PC-3 (cell line): Measurements from ENCODE around the gene PF4V1.

Source experiments
- CTCF ChIP-seq: fragments of 300-600 bp; sonication (generic); conservative IDR thresholded peaks from 2 replicates; pipeline ENCODE4 v1.5.1; 2017; ENCODE audit warnings: antibody characterized with exemption, low read depth, mild to moderate bottlenecking, low read length
- EZH2 ChIP-seq: fragments of 300-600 bp; sonication (generic); IDR thresholded peaks from one replicate; pipeline ENCODE4 v1.6.1; 2017; ENCODE audit warnings: antibody characterized with exemption, mild to moderate bottlenecking, low read length; ENCODE audit not compliant: unreplicated experiment
- EZH2phosphoT487 ChIP-seq: fragments of 300-600 bp; sonication (generic); IDR thresholded peaks from 2 replicates; pipeline ENCODE4 v1.6.1; 2018; ENCODE audit warnings: mild to moderate bottlenecking, antibody characterized with exemption, low read length, borderline replicate concordance

GRCh38 chr4:73815145-73815544, 38.0 kb upstream of the PF4V1 start:
- TF ChIP-seq CTCF = no peak
- no peak for TF ChIP-seq EZH2phosphoT487
- TF ChIP-seq EZH2 = no peak
